Upper lobe of left lung (tissue), 4 donors: Measurements from ENCODE around the gene MUC5AC.

Experiments used
- CTCF ChIP-seq, 6 experiments: fragments of 450-650 bp in 4 of 6; fragments of 200-600 bp in 2 of 6; sonication (generic) in 2 of 6; IDR thresholded peaks; one replicate each; pipeline ENCODE4 v1.5.1; 2016 to 2019; ENCODE audit warnings: antibody characterized with exemption in 6 of 6
- EP300 ChIP-seq, 4 donors: sonication (generic); formaldehyde crosslinking; IDR thresholded peaks; one replicate each; pipeline ENCODE4 v1.5.1; 2017; ENCODE audit warnings: antibody characterized with exemption in 4 of 4, control low read depth in 2 of 4
- POLR2A ChIP-seq, 4 donors: fragments of 450-650 bp; IDR thresholded peaks; one replicate each; pipeline ENCODE4 v1.5.1; 2016 to 2017; ENCODE audit warnings: antibody characterized with exemption in 4 of 4, mild to moderate bottlenecking in 2 of 4
- POLR2AphosphoS5 ChIP-seq, 2 donors: sonication (generic); formaldehyde crosslinking; IDR thresholded peaks; one replicate each; pipeline ENCODE4 v1.5.1; 2017; ENCODE audit warnings: antibody characterized with exemption in 2 of 2

DNA sequence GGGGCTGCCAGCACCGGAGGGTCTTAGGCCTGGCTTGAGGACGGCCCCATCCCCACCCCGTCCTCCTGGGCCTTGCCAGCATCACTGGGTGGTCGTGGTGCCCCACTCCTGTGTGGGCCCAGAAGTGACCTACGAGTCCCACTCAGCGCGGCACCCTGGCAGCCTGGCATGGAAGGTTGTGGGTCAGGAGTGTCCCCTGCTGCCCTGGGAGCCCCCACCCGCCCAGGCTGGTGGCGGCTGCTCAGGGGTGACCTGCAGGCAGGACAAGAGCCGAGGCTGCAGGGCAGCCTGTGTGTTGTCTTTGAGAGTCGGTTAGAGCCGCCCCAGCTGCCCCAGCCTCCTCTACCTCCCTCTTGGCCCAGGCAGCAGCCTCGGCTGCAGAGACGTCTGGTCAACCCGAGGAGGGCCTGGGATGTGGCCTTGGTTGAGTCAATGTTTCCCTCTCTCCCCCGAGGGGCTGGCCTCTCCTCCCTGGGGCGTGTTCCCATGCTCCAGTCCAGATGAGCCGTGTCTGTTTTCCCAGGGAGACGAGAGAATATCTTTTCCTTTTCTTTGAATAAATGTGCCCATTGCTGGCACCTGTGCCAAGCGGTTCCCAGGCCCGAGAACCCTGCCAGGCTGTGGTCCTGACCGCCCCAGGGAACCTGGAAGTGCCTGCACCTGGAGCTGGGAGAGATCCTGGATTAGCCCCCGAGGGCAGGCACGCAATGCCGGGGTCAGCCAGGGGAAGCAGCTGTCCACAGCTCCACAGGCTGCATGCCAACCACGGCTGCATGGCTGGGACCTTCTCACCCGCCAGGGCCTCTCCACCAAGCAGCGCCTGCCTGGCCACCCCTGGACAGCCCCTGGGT, 35.7 kb upstream of the MUC5AC start:
- no peak for TF ChIP-seq CTCF (IDR thresholded peaks at IDR 0.05)
- no peak for TF ChIP-seq POLR2AphosphoS5 (IDR thresholded peaks at IDR 0.05)
- TF ChIP-seq POLR2A (IDR thresholded peaks at IDR 0.05): no peak
- TF ChIP-seq EP300 (IDR thresholded peaks at IDR 0.05): no peak
